Caco-2 (cell line): Measurements from ENCODE around the gene DTNB. TPM values are rescaled to one million over a fixed set of nuclear protein-coding genes. Genes with fewer than 3 reads are reported as not detected.

Experiments
- BruUV-seq: library from RNA; stranded (reverse); fragments of 400-500 nt; replicated peaks from 2 replicates; lab custom pipeline; 2021; lab: Mats Ljungman, UMichigan
- CTCF ChIA-PET: fragments of 300-600 bp; sonication (Branson Sonifier 250); formaldehyde crosslinking; loops from one replicate; lab custom pipeline; 2022; ENCODE audit warnings: antibody characterized with exemption; lab: Charles Lee
- POLR2A ChIA-PET: fragments of 300-600 bp; sonication (Branson Sonifier 250); formaldehyde crosslinking; loops from one replicate; lab custom pipeline; 2022; ENCODE audit warnings: antibody characterized with exemption; lab: Charles Lee
- DNase-seq, 2 experiments: peaks; one replicate each; pipeline versions ENCODE4 v3.0.0 to v3.0.0-alpha.2; 2020 to 2022
- H3K27me3 ChIP-seq: replicated peaks from 2 replicates; pipeline ENCODE4 v1.6.0; 2011; ENCODE audit warnings: low read length; ENCODE audit not compliant: control insufficient read depth, insufficient read depth
- H3K36me3 ChIP-seq: 2 replicates; pipeline ENCODE4 v1.5.1; 2011; ENCODE audit warnings: low read length; ENCODE audit not compliant: control insufficient read depth, insufficient read depth
- H3K4me1 ChIP-seq: fragments of 250-450 bp; sonication (Bioruptor Pico); 2 replicates; pipeline ENCODE4 v1.5.1; 2020; ENCODE audit warnings: mild to moderate bottlenecking
- H3K4me3 ChIP-seq: 2 replicates; pipeline ENCODE4 v1.5.1; 2011; ENCODE audit warnings: low read depth, mild to moderate bottlenecking, control low read depth, low read length
- H3K9me3 ChIP-seq: fragments of 250-450 bp; sonication (Bioruptor Pico); 2 replicates; pipeline ENCODE4 v1.5.1; 2020; ENCODE audit warnings: mild to moderate bottlenecking, moderate library complexity
- H3K27ac Mint-ChIP-seq: one replicate; pipeline ENCODE4 v1.8.0; 2022; ENCODE audit warnings: mixed read lengths; ENCODE audit not compliant: unreplicated experiment
- H3K27me3 Mint-ChIP-seq: one replicate; pipeline ENCODE4 v1.8.0; 2022; ENCODE audit warnings: mixed read lengths; ENCODE audit not compliant: insufficient read depth, unreplicated experiment
- H3K36me3 Mint-ChIP-seq: one replicate; pipeline ENCODE4 v1.8.0; 2022; ENCODE audit warnings: mild to moderate bottlenecking, mixed read lengths; ENCODE audit not compliant: insufficient read depth, unreplicated experiment
- H3K4me1 Mint-ChIP-seq: one replicate; pipeline ENCODE4 v1.8.0; 2022; ENCODE audit warnings: low read depth, mixed read lengths; ENCODE audit not compliant: unreplicated experiment
- H3K4me3 Mint-ChIP-seq: one replicate; pipeline ENCODE4 v1.8.0; 2022; ENCODE audit warnings: mild to moderate bottlenecking, moderate library complexity, mixed read lengths; ENCODE audit not compliant: unreplicated experiment
- H3K9me3 Mint-ChIP-seq: one replicate; pipeline ENCODE4 v1.8.0; 2022; ENCODE audit warnings: mixed read lengths; ENCODE audit not compliant: unreplicated experiment
- intact Hi-C: fragments of 100-400 bp; cut with micrococcal nuclease; formaldehyde crosslinking; loops from one replicate; pipeline ENCODE4 v1.10.0; 2022; ENCODE audit not compliant: unreplicated experiment
- total RNA-seq: library from RNA; stranded (reverse); gene quantifications from 2 replicates; pipeline ENCODE4 v1.2.3, GENCODE V29; 2022
- TF ChIP-seq, protein P1 (sequence below), 2 experiments: fragments of 200-600 bp in 1 of 2; IDR thresholded peaks; 1 replicate in 1 of 2; 2 replicates in 1 of 2; pipeline versions ENCODE4 v1.5.1 to v1.8.0; 2011 to 2022; ENCODE audit warnings: antibody characterized with exemption in 1 of 2, control low read depth in 1 of 2, inconsistent platforms in 1 of 2, low read depth in 1 of 2, low read length in 1 of 2, mild to moderate bottlenecking in 1 of 2, moderate library complexity in 1 of 2; ENCODE audit not compliant: insufficient read depth in 1 of 2, severe bottlenecking in 1 of 2, unreplicated experiment in 1 of 2

Gene DTNB
- total RNA-seq, 1 experiment from 2014 or later: 50.4 TPM

DNA sequence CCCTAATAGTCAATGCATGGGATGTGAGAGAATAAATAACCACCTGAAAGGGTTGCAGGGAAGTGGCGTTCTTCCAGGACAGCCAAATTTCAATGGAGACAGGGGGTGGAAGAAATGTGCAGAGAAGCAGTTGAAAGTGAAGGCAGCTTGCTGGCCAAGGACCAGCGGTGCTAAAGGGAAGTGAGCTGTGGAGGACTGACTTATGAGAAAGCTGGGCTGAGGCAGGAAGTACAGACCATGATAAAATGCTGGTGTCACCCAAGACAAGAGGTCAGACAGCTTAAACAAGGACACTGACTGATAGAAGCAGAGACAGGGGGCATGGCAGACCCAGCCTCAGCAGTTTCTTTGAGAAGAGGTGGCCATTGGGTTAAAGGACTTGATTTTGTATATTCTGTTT lies 106.7 kb downstream of the DTNB start:
- CTCF ChIA-PET: interaction anchor here (0.6 to 1.1 kb wide), 3 partner anchors 45 to 591 kb away, joined by 3 to 4 read pairs (median 3); no protein-coding TSS in a partner anchor
- H3K36me3 ChIP-seq: peaks cover 2% of the 10 kb centered on the region; the same call in 1 of the 2 replicates
- TF ChIP-seq, protein P1, sequence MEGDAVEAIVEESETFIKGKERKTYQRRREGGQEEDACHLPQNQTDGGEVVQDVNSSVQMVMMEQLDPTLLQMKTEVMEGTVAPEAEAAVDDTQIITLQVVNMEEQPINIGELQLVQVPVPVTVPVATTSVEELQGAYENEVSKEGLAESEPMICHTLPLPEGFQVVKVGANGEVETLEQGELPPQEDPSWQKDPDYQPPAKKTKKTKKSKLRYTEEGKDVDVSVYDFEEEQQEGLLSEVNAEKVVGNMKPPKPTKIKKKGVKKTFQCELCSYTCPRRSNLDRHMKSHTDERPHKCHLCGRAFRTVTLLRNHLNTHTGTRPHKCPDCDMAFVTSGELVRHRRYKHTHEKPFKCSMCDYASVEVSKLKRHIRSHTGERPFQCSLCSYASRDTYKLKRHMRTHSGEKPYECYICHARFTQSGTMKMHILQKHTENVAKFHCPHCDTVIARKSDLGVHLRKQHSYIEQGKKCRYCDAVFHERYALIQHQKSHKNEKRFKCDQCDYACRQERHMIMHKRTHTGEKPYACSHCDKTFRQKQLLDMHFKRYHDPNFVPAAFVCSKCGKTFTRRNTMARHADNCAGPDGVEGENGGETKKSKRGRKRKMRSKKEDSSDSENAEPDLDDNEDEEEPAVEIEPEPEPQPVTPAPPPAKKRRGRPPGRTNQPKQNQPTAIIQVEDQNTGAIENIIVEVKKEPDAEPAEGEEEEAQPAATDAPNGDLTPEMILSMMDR (IDR thresholded peaks at IDR 0.05; ENCODE audit: insufficient read depth in 1 of 2, low read depth in 1 of 2, low read length in 1 of 2, severe bottlenecking in 1 of 2, unreplicated experiment in 1 of 2): no peak
- BruUV-seq: no TSS peak
- H3K4me1 ChIP-seq: no peaks in the 10 kb centered on the region
- Mint-ChIP-seq H3K36me3 (peaks cover 6% of the 10 kb centered on the region), H3K4me1 (no peaks in the 10 kb centered on the region), H3K27me3 (no peaks in the 10 kb centered on the region), H3K9me3 (no peaks in the 10 kb centered on the region), H3K4me3 (no peak overlapping the region), H3K27ac (no peak overlapping the region)
- no peak overlapping the region for H3K4me3 ChIP-seq
- POLR2A ChIA-PET: no interaction called here
- no peaks in the 10 kb centered on the region for H3K27me3 ChIP-seq
- H3K9me3 ChIP-seq: no peaks in the 10 kb centered on the region
- no peak for DNase-seq
- intact Hi-C loops: loop anchor here (1.0 kb wide), 3 partner anchors 189 to 257 kb away; no protein-coding TSS in a partner anchor

DNA sequence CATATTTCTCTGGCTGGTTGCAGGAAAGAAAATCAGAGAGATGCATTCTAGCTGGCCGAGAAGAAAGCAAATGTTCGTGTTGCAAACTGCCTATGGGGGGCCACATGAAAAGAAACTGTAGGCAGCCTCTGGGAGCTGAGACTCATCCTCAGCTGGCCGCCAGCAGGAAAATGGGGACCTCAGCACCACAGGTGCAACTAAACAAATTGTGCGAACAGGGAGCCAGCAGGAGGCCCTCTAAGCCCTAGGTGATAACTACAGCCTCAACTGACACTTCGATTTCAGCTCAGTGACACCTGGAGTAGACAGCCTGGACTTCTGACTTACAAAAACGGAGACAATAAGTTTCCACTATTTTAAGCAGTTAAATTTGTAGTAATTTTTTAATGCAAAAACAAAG lies 107.3 kb downstream of the DTNB start:
- POLR2A ChIA-PET: no interaction called here
- TF ChIP-seq, protein P1 (IDR thresholded peaks at IDR 0.05; ENCODE audit: insufficient read depth in 1 of 2, low read depth in 1 of 2, low read length in 1 of 2, severe bottlenecking in 1 of 2, unreplicated experiment in 1 of 2): no peak
- H3K27me3 Mint-ChIP-seq: no peaks in the 10 kb centered on the region

DNA sequence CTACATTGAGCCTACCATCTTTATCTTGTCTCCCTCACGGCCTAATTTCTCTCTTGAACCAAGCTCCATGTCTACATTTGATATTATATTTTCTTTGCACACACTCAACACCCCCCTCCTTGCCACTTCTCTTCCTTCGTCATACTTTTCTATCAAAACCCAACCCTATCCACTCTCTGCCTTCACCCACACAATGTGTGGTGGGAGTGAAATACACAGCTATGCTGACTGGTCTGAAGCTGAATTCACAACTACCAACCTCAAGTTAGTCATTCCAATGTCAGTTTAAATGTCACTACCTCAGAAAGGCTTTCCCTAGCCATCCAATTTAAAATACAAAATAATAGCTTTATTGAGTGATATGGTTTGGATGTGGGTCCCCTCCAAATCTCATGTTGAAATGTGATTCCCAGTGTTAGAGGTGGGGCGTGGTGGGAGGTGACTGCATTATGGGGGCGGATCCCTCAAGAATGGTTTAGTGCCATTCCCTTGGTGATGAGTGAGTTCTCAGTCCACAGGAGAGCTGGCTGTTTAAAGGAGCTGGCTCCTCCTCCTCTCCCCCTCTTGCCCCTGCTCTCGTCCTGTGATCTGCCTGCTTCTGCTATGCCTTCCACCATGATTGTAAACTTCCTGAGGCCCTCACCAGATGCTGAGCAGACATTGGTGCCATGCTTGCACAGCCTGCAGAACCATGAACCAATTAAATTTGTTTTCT lies 112.1 kb downstream of the DTNB start:
- no peaks in the 10 kb centered on the region for H3K4me1 ChIP-seq
- no peak overlapping the region for H3K4me3 ChIP-seq
- intact Hi-C loops: no loop called here
- Mint-ChIP-seq H3K4me1 (no peaks in the 10 kb centered on the region), H3K27ac (no peak overlapping the region), H3K9me3 (no peaks in the 10 kb centered on the region), H3K36me3 (peaks cover 4% of the 10 kb centered on the region), H3K27me3 (no peaks in the 10 kb centered on the region), H3K4me3 (no peak overlapping the region)
- TF ChIP-seq, protein P1 (IDR thresholded peaks at IDR 0.05; ENCODE audit: insufficient read depth in 1 of 2, low read depth in 1 of 2, low read length in 1 of 2, severe bottlenecking in 1 of 2, unreplicated experiment in 1 of 2): no peak
- H3K36me3 ChIP-seq: no peaks in the 10 kb centered on the region
- ChIA-PET POLR2A (no interaction called here), CTCF (no interaction called here)
- DNase-seq: no peak
- no peaks in the 10 kb centered on the region for H3K27me3 ChIP-seq
- H3K9me3 ChIP-seq: no peaks in the 10 kb centered on the region
- BruUV-seq: no TSS peak

More for the DNA sequence above, 107.3 kb downstream of the DTNB start:
- Mint-ChIP-seq H3K27ac (no peak overlapping the region), H3K9me3 (no peaks in the 10 kb centered on the region), H3K36me3 (peaks cover 6% of the 10 kb centered on the region), H3K4me1 (no peaks in the 10 kb centered on the region), H3K4me3 (no peak overlapping the region)
- intact Hi-C loops: no loop called here
- Histone ChIP-seq H3K4me1 (no peaks in the 10 kb centered on the region), H3K9me3 (no peaks in the 10 kb centered on the region), H3K36me3 (peaks cover 2% of the 10 kb centered on the region; the same call in 1 of the 2 replicates), H3K27me3 (no peaks in the 10 kb centered on the region), H3K4me3 (no peak overlapping the region)
- no TSS peak for BruUV-seq
- CTCF ChIA-PET: interaction anchor here (0.6 to 1.1 kb wide), 2 partner anchors 45 to 591 kb away, joined by 3 to 4 read pairs; no protein-coding TSS in a partner anchor
- DNase-seq: no peak
